Skeletal muscle cell (primary cell): ENCODE data around the gene NCAM1.

ENCODE experiments used
- DNase-seq: peaks from one replicate; pipeline ENCODE4 v3.0.0-alpha.2; 2010; ENCODE audit warnings: low read depth
- H3K4me3 ChIP-seq: 2 replicates; pipeline ENCODE4 v1.5.1; 2011; ENCODE audit warnings: low read depth, mild to moderate bottlenecking, control low read depth, low read length, moderate library complexity

Gene NCAM1

GRCh38 chr11:113260096-113260425 lies 298.8 kb downstream of the NCAM1 start:
- DNase-seq: no peak
- H3K4me3 ChIP-seq: no peak overlapping the region

GRCh38 chr11:113260541-113260940 lies 299.3 kb downstream of the NCAM1 start:
- no peak for DNase-seq
- H3K4me3 ChIP-seq: no peak overlapping the region

GRCh38 chr11:113261709-113262475 lies 300.7 kb downstream of the NCAM1 start:
- no peak for DNase-seq
- H3K4me3 ChIP-seq: no peak overlapping the region

GRCh38 chr11:113262594-113262993 lies 301.4 kb downstream of the NCAM1 start:
- DNase-seq: no peak
- H3K4me3 ChIP-seq: no peak overlapping the region

- H3K4me3 ChIP-seq: no peak overlapping the region
- DNase-seq: no peak
Measured at GRCh38 chr11:113263458-113264259, 302.4 kb downstream of the NCAM1 start.

GRCh38 chr11:113265362-113265761 lies 304.1 kb downstream of the NCAM1 start:
- DNase-seq: no peak
- H3K4me3 ChIP-seq: no peak overlapping the region

- DNase-seq: no peak
- H3K4me3 ChIP-seq: no peak overlapping the region
Measured at GRCh38 chr11:113267493-113267892, 306.3 kb downstream of the NCAM1 start.

GRCh38 chr11:113269096-113269495 lies 307.9 kb downstream of the NCAM1 start:
- DNase-seq: no peak
- no peak overlapping the region for H3K4me3 ChIP-seq

- no peak for DNase-seq
- no peak overlapping the region for H3K4me3 ChIP-seq
Measured at GRCh38 chr11:113269636-113270035, 308.4 kb downstream of the NCAM1 start.

- no peak overlapping the region for H3K4me3 ChIP-seq
- no peak for DNase-seq
Measured at GRCh38 chr11:113270080-113270479, 308.9 kb downstream of the NCAM1 start.

- DNase-seq: no peak
- no peak overlapping the region for H3K4me3 ChIP-seq
Measured at GRCh38 chr11:113271551-113272245, 310.5 kb downstream of the NCAM1 start.

- no peak overlapping the region for H3K4me3 ChIP-seq
- DNase-seq: no peak
Measured at GRCh38 chr11:113272281-113272680, 311.1 kb downstream of the NCAM1 start.

- no peak overlapping the region for H3K4me3 ChIP-seq
- no peak for DNase-seq
Measured at GRCh38 chr11:113272927-113273615, 311.9 kb downstream of the NCAM1 start.

GRCh38 chr11:113273720-113274119 lies 312.5 kb downstream of the NCAM1 start:
- H3K4me3 ChIP-seq: no peak overlapping the region
- no peak for DNase-seq

- H3K4me3 ChIP-seq: no peak overlapping the region
- no peak for DNase-seq
Measured at GRCh38 chr11:113274713-113275582, 313.7 kb downstream of the NCAM1 start.

GRCh38 chr11:113275602-113276001 lies 314.4 kb downstream of the NCAM1 start:
- no peak for DNase-seq
- no peak overlapping the region for H3K4me3 ChIP-seq

- DNase-seq: no peak
Measured at GRCh38 chr11:113276466-113276865, 315.2 kb downstream of the NCAM1 start.

GRCh38 chr11:113277907-113278306 lies 316.7 kb downstream of the NCAM1 start:
- DNase-seq: no peak
- H3K4me3 ChIP-seq: no peak overlapping the region

More at GRCh38 chr11:113276466-113276865, 315.2 kb downstream of the NCAM1 start:
- no peak overlapping the region for H3K4me3 ChIP-seq

GRCh38 chr11:113278481-113278880 lies 317.3 kb downstream of the NCAM1 start:
- DNase-seq: no peak
- no peak overlapping the region for H3K4me3 ChIP-seq
